ENCODE measurements around the gene JAZF1.

JAZF1 gene

DNA sequence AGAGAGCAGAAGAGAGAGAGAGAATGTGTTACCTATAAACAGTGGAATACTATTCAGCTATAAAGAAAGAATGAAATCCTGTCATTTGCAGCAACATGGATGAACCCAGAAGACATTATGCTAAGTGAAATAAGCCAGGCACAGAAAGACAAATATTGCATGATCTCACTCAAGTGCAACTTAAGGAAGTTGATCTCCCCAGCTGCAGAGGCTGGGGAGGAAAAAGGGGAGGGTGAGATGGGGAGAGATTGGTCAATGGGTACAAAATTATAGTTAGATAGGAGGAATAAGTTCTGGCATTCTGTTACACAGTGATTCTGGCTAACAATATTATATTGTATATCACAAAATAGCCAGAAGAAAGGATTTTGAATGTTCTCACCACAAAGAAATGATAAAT lies 11.2 kb upstream of the JAZF1 start:
- DNase-seq (ENCODE audit: low read depth in 2 of 2): no peak

DNA sequence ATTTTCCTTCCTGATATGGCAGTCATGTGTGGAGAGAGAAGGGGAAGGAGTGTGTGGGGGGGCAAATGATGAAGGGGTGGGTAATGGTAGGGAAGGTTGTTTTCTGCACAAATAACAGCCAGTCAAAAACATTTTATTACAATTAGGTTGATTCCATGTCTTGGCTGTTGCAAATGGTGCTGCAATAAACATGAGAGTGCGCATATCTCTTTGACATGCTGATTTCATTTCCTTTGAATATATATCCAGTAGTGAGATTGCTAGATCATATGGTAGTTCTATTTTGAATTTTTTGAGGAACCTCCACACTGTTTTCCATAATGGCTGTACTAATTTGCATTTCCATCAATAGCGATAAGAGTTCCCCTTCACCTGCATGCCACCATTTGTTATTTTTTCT lies 10.6 kb upstream of the JAZF1 start:
- no peak for DNase-seq (ENCODE audit: low read depth in 2 of 2)

DNA sequence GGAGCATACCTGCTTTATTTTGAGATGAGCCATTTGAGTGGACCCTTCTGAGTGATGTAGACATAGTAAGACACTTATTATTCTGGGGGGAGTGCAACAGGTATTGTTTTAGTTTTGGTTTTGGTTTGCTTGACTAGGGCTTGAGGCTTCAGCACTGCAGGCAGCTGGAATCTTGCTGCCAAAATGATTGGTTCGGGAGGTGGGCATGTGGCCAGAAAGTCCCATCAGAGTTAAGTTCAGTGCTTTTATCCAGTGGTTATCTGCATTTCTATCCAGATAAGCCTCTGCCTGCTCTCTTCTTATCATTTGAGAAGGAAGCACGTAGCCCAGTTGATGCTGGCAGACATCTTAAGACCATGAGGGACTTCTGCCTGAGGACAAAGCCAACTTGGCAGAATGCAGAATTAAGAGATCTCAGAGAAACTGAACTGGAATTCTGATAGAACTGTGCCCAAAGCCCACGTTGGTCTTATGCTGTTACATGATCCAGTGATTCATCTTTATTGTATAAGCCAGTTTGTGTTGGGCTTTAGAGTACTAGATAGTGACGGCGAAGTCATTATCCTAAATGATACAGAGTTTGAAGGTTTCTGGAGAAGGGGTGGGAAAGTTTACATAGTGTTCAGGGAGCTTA lies 9.6 kb upstream of the JAZF1 start:
- DNase-seq (ENCODE audit: low read depth in 2 of 2): no peak

DNA sequence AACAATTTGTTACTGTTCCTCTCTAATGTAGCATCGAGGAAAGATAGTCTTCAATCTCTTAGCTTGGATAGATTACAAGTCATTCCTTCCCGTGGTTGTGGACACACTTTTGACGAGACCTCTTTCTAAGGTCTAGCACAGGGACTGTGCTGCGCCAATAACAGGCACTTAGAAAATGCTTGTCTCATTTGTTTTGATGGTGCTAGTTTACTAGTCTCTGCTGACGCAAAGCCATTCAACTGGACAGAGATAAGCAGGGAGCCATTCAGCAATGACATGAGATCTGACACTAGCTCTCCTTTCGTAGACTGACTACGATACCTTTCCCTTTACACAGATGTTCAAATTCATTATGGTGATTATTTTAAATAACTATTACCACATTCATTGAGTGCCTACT lies 6.4 kb upstream of the JAZF1 start:
- DNase-seq (ENCODE audit: low read depth in 2 of 2): no peak

DNA sequence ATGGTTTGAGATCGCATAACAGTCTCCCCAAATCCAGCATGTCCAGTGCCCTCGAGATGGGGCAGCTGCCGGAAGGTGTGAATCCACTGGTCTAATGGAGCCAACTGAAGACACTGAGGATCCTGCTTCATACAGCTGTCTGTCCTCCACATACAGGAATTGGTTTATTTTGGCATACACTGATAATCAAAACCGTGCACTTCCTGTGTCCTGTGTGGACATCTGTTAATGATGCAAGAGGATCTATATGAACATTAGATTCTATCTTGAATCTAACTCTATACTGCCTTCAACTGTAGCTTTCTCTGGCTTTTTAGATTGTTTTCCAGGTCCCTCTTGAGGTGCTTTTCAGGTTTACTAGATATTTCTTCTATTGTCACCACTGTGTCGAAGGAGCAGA lies 3.0 kb upstream of the JAZF1 start:
- DNase-seq (ENCODE audit: low read depth in 2 of 2): no peak

DNA sequence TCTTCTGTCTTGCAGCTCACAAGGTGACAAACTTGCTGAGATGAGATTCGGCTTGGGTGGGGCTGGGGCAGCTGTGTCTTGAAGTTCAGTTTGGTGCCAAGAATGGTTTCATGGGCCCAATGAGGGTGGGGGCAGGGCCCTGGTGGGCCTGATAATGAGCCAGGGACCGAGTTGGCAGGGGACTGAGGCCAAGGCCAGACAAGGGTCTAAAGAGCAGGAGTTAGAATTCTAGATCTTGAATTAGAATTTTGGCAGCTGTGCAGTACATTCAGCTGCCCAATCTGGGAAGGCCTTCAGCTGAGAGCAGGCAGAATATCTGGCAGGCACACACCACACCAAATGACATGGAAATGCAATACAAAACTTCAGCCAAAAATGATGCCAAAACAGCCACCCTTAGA lies 1.5 kb upstream of the JAZF1 start:
- no peak for DNase-seq (ENCODE audit: low read depth in 2 of 2)

DNA sequence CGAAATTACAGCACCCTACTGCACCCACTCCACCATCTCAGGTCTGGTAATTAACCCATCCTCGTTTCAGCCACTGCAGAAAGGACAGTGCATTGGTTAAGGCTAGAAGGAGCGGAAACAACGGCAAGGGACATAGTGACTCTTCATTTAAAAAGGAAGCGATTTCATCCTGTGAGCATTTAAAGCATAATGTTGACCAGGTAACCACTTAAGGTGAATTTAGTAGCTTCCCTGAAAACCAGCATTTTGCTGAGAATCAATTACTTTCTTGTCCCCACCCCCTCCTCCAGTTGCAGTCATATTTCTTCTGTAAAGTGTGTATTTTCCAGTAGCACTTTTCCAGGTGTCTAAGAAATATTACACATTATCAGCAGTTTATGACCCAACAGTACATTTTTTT lies 821 bp upstream of the JAZF1 start:
- no peak for DNase-seq (ENCODE audit: low read depth in 2 of 2)

DNA sequence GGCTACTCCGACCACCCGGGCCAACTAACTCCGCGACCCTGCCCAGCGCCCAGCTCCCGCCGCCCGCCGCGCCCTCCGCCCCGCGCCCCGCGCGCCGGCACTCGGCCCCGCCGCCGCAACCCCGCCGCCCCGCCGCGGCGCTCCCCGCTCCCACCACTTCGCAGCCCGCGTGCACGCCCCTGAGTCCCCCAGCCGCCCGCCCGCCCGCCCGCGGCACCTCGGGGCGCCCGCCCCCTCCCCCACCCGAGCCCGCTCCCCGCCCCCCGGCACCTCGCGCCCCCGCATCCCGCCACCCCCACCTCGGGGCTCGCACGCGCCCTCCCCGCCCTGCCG lies 598 bp downstream of the JAZF1 start:
- DNase-seq (ENCODE audit: low read depth in 2 of 2): no peak

DNA sequence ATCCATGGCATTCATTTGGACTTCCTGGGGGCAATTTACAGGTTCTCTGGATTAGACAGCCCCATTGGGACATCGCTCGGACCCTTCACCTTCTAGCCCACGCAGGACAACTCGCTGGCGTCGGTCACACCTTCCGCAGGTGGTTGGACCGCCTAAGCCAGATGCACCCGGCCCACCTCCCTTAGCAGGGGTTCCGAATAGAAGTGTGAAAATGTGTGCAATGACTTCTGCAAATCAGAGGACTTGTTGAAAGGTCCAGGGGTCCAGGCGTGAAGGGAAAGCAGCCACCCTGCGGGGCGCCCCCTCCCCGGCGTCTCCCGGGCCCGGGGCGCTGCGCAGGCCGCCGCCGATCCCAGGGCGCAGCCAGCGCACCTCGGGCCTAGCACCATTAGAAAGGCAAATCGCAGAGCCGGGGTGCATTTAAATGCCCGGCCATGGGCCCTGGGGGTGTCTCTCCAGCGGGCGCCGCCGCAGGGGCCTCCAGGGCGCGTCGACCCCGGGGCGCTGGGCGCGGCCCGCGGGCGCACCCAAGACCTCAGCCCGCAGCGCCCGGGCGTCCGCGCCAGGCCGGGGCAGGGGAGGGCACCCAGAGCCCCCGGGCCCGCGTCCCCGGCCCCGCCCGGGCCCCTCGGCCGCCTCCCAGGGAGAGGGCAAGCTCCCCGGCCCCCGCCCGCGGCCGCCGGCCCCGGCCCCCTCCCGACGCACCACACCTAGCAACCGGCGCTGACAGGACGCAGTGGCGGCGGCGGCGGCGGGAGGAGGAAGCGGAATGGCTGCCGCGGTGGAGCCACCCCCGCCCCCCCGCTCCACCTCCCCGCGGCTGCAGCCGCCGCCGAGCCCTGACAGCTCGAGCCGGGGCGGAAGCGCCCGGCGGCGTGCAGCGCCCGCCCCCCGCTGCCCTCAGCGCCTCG lies 1.2 kb downstream of the JAZF1 start:
- DNase-seq (ENCODE audit: low read depth in 2 of 2): peak; percentile 43 to 53

DNA sequence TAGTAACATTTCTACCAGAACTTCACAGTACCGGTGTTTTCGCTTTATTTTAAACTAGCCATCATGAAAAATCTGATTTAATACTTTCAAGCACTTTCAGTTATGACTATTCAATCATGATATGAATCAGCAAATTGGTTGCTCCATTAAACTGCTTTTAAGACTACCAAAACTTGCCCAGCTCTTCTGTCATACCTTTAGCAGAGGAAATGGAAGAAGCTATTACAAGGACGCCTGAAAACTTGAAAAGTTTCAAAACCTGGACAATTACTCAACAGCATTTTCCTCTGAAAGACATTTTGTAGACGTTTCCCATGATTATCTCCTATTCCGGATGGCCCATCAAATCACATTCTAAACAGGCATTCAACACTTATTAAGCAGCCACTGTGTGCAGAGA lies 2.0 kb downstream of the JAZF1 start:
- DNase-seq (ENCODE audit: low read depth in 2 of 2): no peak

DNA sequence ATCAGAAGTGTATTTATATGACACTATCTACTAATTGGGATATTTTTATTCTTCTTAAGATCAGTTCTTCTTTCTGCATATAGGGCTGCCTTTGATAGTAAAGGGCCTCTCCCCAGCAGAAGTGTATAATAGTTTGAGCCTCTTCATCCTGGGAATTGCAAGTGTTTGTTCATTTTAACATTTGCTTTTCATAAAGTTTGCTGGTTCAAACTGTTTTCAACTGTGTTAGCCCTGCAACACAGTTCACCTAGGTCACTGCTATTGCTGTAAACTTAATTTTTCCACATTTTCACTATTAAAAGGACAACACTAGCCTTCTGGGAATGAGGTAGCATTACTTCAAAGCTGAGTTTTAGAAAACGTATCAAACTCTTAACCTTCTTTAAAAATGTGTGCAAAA lies 2.8 kb downstream of the JAZF1 start:
- no peak for DNase-seq (ENCODE audit: low read depth in 2 of 2)

DNA sequence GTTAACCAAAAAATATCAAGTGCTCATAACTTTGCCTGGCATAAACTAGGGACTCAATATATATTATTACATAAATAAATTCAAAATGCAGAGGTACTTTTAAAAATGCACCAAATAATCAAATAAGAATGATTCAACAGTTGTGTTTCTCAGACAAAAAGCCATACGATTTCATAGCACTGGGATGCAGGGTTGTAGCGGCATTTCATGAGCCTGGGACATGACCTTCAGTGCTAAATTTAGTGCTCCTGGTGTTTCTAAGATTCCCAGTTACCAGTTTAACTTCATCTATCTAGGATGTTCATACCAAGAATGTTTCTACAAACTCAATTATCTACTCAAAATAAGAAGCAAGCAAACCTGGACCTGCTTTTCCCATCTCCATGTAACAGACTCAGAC lies 4.0 kb downstream of the JAZF1 start:
- no peak for DNase-seq (ENCODE audit: low read depth in 2 of 2)

DNA sequence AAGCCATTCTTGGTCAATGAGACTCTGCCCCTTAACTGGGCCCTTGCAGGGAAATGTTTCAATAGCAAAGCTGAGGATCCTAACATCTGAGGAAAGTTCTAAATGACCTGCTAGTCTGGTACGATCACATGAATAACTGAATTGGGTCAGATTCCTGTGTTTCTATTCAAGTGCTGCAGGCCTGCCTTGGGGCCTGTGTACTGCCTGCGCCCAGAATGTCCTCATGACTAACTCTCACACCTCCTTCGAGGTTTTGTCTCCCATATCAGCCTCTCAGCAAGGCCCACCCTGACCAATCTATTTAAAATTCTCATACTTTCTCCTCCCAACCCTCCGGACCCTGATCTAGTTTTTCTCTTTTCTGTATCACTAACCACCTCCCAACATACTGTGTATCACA lies 4.4 kb downstream of the JAZF1 start:
- no peak for DNase-seq (ENCODE audit: low read depth in 2 of 2)

DNA sequence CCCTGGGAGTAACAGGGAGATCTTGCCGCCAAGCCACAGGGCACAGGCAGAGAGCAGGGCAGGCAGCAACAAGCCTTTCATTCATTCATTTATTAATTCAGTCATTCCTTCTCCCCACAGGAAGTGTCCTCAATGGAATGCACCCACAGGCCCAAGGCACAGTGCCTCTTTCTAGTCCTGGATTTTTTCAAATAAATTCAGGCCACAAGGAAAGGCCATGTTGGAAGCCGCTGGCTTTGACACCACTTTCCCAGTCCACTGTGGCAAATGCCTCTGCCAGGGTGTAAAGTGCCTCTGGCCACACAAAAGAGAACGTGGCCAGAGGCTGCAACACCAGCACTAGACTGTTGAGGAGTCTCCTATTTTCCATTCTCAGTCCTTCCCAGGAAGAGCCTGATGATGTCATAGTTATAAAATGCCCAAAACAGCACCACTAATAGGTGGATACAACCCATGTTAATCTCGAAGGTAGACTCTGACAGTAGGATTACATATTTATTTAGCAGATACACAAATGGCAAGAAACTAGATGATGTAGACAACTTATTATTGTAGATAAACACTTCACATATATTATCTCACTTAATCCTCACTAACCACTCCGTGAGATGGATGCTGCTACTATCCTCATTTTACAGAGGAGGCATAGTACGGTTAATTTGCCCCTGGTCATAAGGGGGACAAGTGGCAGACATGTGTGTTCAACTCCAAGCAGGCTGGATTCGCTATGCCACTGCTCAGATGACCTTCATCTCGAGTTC lies 5.5 kb downstream of the JAZF1 start:
- no peak for DNase-seq (ENCODE audit: low read depth in 2 of 2)

DNA sequence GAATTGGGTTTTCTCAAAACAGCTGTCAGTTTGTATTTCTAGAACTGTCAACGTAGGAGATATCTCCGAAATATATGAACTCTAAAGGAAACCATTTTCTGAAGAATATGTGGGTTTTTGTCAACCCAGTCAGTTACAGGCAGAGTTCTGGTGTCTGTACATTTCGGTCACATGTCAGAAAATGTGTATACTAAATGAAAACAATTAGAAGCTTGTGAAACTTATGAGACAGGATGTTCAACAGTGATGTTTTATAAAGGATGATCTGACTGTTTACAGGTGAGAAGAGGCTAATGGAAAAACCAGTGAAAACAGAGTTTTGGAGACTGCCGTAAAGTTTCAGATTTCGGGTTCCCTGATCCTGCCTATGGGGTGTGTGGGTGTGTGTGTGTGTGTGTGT lies 6.2 kb downstream of the JAZF1 start:
- no peak for DNase-seq (ENCODE audit: low read depth in 2 of 2)

DNA sequence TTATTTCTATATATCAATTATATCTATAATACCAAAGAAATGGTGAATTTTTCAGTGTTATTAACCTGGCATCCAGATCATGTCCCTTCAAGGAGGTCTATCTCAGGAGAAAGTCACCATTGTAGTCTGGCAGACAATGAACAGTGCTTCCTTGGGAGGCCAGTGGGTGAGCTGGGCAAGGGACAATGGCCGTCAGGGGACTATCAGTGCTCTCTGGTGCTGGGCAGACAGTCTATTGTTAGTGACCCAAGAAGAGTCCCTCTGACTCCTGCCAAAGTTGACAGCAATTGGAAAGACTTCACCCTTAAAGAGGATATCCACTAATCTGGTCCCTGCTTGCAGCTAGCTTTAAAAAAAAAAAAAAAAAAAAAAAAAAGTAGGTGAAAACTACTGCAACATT lies 7.1 kb downstream of the JAZF1 start:
- no peak for DNase-seq (ENCODE audit: low read depth in 2 of 2)

DNA sequence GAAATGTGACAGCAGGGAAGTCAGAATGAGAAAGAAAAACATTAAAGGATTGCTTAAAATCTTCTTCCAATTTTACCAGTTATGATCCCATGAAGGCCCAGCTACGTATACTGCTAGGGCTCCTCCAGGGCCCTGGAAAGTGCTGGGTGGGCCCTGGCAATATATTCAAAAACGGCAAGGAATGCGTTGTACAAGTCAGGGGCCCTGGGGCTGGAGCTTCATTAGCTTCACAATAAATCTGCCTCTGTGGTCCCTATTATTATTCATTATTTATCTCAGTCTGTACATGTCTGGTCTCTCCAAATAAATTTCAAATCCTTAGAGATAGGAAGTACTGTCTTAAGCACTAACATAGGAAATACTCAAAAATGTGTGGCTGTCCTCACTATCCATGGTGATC lies 7.6 kb downstream of the JAZF1 start:
- DNase-seq (ENCODE audit: low read depth in 2 of 2): no peak

DNA sequence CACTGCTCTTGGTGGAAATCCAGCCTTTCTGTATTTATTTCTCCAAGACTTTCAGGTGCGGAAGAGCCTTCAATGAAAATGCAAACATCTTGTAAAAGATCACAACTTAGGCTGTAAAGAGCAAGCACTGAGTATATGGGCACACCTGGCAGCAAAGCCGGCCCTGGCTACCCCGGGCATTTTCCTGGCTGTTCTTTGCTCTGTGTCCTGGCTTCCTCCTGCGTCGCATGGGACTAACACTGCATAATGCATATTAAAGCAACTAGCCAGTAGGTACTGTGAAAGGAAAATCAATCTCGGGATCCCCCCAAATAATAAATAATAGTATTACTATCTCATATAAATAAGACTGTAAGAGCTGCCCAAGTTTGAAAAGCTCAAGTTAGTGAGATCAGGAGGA lies 9.9 kb downstream of the JAZF1 start:
- no peak for DNase-seq (ENCODE audit: low read depth in 2 of 2)

DNA sequence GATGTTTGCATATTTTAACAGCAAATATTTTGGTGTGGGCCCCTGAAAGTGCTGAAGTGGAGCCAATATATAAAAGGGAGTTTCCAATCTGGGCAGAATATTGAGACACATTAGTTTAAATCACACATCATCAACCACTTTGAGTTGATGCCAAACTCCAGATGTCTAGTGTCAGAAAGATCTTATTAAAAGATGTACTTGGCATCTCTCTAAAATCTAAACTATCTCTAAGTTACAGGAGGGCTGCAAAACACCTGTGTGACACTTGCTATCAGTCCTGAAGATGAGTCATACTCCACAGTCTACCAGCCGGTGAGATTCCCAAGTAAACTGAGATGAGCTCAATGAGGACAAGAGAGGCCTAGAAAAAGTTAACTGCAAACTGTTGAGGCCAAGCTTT lies 11.4 kb downstream of the JAZF1 start:
- DNase-seq (ENCODE audit: low read depth in 2 of 2): no peak

DNA sequence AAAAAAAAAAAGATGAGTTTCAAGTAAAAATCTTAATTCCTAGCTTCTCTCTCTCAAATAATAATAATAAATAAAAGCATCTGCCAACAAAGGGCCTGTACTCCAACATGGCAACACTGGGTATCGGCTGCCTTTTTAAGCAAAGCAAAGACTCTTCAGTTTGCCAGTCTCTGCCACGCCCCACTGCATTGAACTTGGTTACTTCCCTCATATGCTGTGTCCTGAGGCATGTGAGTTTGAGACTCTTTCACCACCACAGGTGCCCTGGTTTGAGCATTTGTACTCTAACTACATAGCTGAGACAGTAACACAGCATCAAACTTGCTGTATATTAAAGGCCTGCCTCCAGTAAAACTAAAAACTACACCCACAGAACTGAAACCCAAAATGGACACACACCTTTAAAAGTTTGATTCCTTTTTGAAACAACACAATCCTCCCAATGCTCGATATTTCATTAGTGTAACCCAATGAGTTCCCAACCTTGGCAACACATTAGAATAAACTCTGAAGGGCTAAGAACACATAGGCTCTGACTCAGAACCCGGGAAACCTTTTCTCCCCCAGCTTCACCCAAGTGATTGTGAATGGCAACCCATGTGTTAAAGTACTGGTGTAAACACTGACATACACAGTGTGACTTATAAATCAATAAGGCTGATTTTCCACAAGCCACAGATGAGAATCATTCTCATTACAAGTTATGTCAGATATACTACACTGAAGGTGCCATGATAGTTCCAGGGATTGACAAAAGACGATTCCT lies 12.0 kb downstream of the JAZF1 start:
- DNase-seq (ENCODE audit: low read depth in 2 of 2): no peak

DNA sequence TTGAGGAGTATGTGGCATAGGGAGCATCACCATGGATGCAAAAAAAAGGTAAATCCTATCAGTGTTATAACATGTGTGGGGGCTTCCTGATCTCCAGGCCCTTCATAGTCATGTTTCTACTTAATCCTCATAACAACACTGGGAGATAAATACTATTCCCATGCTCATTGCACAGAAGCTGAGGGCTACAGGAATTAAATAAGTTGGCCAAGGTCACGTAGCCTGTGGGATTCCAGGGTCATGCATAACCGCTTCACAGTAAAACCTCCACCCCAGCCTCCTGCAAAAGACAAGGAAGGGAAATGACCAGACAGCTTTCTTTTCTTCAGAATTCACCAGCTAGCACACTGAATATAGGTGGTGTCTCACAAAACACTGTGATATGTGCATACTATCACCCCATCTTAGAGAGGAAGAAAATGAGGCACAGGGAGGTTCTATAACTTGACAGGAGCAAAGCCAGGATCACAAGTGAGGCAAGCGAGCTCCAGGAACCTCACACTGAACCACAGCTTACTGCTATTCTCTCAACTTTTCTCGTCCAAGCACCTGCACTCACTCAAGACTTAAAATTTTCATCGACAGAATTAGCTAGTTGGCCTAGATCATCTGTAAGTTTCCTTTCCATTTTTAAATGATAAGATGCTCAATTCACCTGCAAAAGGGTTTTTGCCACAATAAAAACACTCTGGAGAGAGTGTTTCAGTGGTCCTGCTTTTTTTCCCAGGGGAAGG lies 13.4 kb downstream of the JAZF1 start:
- no peak for DNase-seq (ENCODE audit: low read depth in 2 of 2)
